H9 (cell line): ENCODE results near the gene LYZL2. TPM values are rescaled to one million over a fixed set of nuclear protein-coding genes. Genes with fewer than 3 reads are reported as not detected.

Experiments used
- DNase-seq: peaks from one replicate; pipeline ENCODE4 v3.0.0-alpha.2; 2017
- H2AFZ ChIP-seq: one replicate; pipeline ENCODE4 v1.6.1; 2013; ENCODE audit warnings: mild to moderate bottlenecking, low read length, control low read depth, moderate library complexity
- H2AK5ac ChIP-seq: 2 replicates; pipeline ENCODE4 v1.6.1; 2013; ENCODE audit warnings: low read length, control low read depth, mixed read lengths; ENCODE audit not compliant: insufficient read length
- H2BK120ac ChIP-seq: one replicate; pipeline ENCODE4 v1.6.1; 2013; ENCODE audit warnings: low read depth, mild to moderate bottlenecking, low read length, control low read depth, inconsistent platforms; ENCODE audit not compliant: poor library complexity, severe bottlenecking
- H2BK12ac ChIP-seq: 2 replicates; pipeline ENCODE4 v1.6.1; 2013; ENCODE audit warnings: low read length, control low read depth, mixed read lengths, low read depth; ENCODE audit not compliant: insufficient read length
- H2BK15ac ChIP-seq: 2 replicates; pipeline ENCODE4 v1.6.1; 2013; ENCODE audit warnings: low read depth, low read length, control low read depth
- H2BK20ac ChIP-seq: one replicate; pipeline ENCODE4 v1.6.1; 2013; ENCODE audit warnings: low read depth, mild to moderate bottlenecking, low read length, control low read depth, inconsistent platforms; ENCODE audit not compliant: poor library complexity, severe bottlenecking
- H2BK5ac ChIP-seq: 2 replicates; pipeline ENCODE4 v1.6.1; 2013; ENCODE audit warnings: low read length, control low read depth, mixed read lengths; ENCODE audit not compliant: insufficient read length
- H3K14ac ChIP-seq: 2 replicates; pipeline ENCODE4 v1.6.1; 2013; ENCODE audit warnings: low read length, control low read depth; ENCODE audit not compliant: insufficient read depth
- H3K18ac ChIP-seq: 2 replicates; pipeline ENCODE4 v1.6.1; 2013; ENCODE audit warnings: low read depth, mild to moderate bottlenecking, mixed read lengths, low read length, control low read depth; ENCODE audit not compliant: insufficient read length
- H3K23ac ChIP-seq: 2 replicates; pipeline ENCODE4 v1.6.1; 2013; ENCODE audit warnings: low read length, control low read depth, mixed read lengths, low read depth; ENCODE audit not compliant: insufficient read length
- H3K23me2 ChIP-seq: 2 replicates; pipeline ENCODE4 v1.6.1; 2013; ENCODE audit warnings: low read depth, mild to moderate bottlenecking, mixed read lengths, low read length, control low read depth; ENCODE audit not compliant: insufficient read length, poor library complexity, severe bottlenecking
- H3K27ac ChIP-seq: 2 replicates; pipeline ENCODE4 v1.5.1; 2013; ENCODE audit warnings: low read length, control low read depth, mixed read lengths, low read depth; ENCODE audit not compliant: insufficient read length
- H3K27me3 ChIP-seq: 2 replicates; pipeline ENCODE4 v1.6.1; 2013; ENCODE audit warnings: low read length, control low read depth, inconsistent platforms; ENCODE audit not compliant: insufficient read depth
- H3K4ac ChIP-seq: 2 replicates; pipeline ENCODE4 v1.6.1; 2013; ENCODE audit warnings: low read depth, mild to moderate bottlenecking, control low read depth, inconsistent platforms, low read length, moderate library complexity
- H3K4me1 ChIP-seq: 2 replicates; pipeline ENCODE4 v1.6.1; 2013; ENCODE audit warnings: low read length, control low read depth, inconsistent platforms; ENCODE audit not compliant: insufficient read depth
- H3K4me2 ChIP-seq: 2 replicates; pipeline ENCODE4 v1.6.1; 2013; ENCODE audit warnings: low read length, control low read depth, mixed read lengths; ENCODE audit not compliant: insufficient read length, insufficient read depth
- H3K56ac ChIP-seq: 2 replicates; pipeline ENCODE4 v1.6.1; 2013; ENCODE audit warnings: low read depth, mild to moderate bottlenecking, mixed read lengths, low read length, control low read depth; ENCODE audit not compliant: insufficient read length
- H3K79me1 ChIP-seq: 2 replicates; pipeline ENCODE4 v1.6.1; 2013; ENCODE audit warnings: low read depth, mild to moderate bottlenecking, moderate library complexity, low read length, control low read depth, inconsistent platforms; ENCODE audit not compliant: insufficient read depth, poor library complexity, severe bottlenecking
- H3K79me2 ChIP-seq: 2 replicates; pipeline ENCODE4 v1.6.1; 2013; ENCODE audit warnings: low read length, control low read depth, inconsistent platforms; ENCODE audit not compliant: insufficient read depth
- H3K9ac ChIP-seq: 2 replicates; pipeline ENCODE4 v1.6.1; 2013; ENCODE audit warnings: low read length, control low read depth, mixed read lengths; ENCODE audit not compliant: insufficient read length; ENCODE audit errors: extremely low read depth
- H3K9me3 ChIP-seq: one replicate; pipeline ENCODE4 v1.6.1; 2013; ENCODE audit warnings: low read depth, low read length, inconsistent platforms; ENCODE audit not compliant: control insufficient read depth
- H3T11ph ChIP-seq: one replicate; pipeline ENCODE4 v1.6.1; 2013; ENCODE audit warnings: mild to moderate bottlenecking, low read length, control low read depth, inconsistent platforms
- H4K20me1 ChIP-seq: one replicate; pipeline ENCODE4 v1.6.1; 2013; ENCODE audit not compliant: control insufficient read depth, insufficient read length, insufficient read depth
- H4K5ac ChIP-seq: 2 replicates; pipeline ENCODE4 v1.6.1; 2013; ENCODE audit warnings: low read depth, mild to moderate bottlenecking, mixed read lengths, low read length, control low read depth; ENCODE audit not compliant: insufficient read length
- H4K8ac ChIP-seq: replicated peaks from 2 replicates; pipeline ENCODE4 v1.6.1; 2013; ENCODE audit warnings: low read length, control low read depth, mixed read lengths, low read depth; ENCODE audit not compliant: insufficient read length
- H4K91ac ChIP-seq: 2 replicates; pipeline ENCODE4 v1.6.1; 2013; ENCODE audit warnings: low read depth, mild to moderate bottlenecking, moderate library complexity, mixed read lengths, low read length, control low read depth; ENCODE audit not compliant: insufficient read length
- H3K27ac Mint-ChIP-seq, 3 experiments: 2 replicates in 2 of 3; 3 replicates in 1 of 3; pipeline ENCODE4 v1.8.0; 2020 to 2021; ENCODE audit warnings: mixed read lengths in 3 of 3, mild to moderate bottlenecking in 1 of 3, moderate library complexity in 1 of 3
- H3K27me3 Mint-ChIP-seq: 2 replicates; pipeline ENCODE4 v1.8.0; 2021; ENCODE audit warnings: low read depth, mild to moderate bottlenecking, moderate library complexity, mixed read lengths
- H3K36me3 Mint-ChIP-seq, 3 experiments: 2 replicates in 2 of 3; 3 replicates in 1 of 3; pipeline ENCODE4 v1.8.0; 2020 to 2021; ENCODE audit warnings: low read depth in 3 of 3, mixed read lengths in 3 of 3; ENCODE audit not compliant: insufficient read depth in 1 of 3
- H3K4me1 Mint-ChIP-seq, 2 experiments: 2 replicates each; pipeline ENCODE4 v1.8.0; 2020; ENCODE audit warnings: mixed read lengths in 2 of 2
- H3K4me3 Mint-ChIP-seq, 2 experiments: 2 replicates in 1 of 2; 3 replicates in 1 of 2; pipeline ENCODE4 v1.8.0; 2020 to 2021; ENCODE audit warnings: mild to moderate bottlenecking in 2 of 2, mixed read lengths in 2 of 2, moderate library complexity in 1 of 2
- H3K9me3 Mint-ChIP-seq, 2 experiments: 2 replicates in 1 of 2; 3 replicates in 1 of 2; pipeline ENCODE4 v1.8.0; 2020; ENCODE audit warnings: mild to moderate bottlenecking in 2 of 2, mixed read lengths in 2 of 2, moderate library complexity in 1 of 2
- CTCF ChIP-seq: fragments of 200-600 bp; sonication (generic); conservative IDR thresholded peaks from 3 replicates; pipeline ENCODE4 v1.8.0; 2021; ENCODE audit warnings: antibody characterized with exemption, mild to moderate bottlenecking
- WGBS: extraction: QIAGEN DNeasy Blood & Tissue Kit; methylation state at CpG from one replicate; pipeline ENCODE4 v1.1.7; 2013; ENCODE audit warnings: missing lambda C conversion rate, low lambda C conversion rate, mixed read lengths; ENCODE audit not compliant: insufficient read length; ENCODE audit errors: extremely low coverage; 5-methylcytosine and 5-hydroxymethylcytosine counted together
- total RNA-seq: library from RNA; stranded (reverse); gene quantifications from 2 replicates; pipeline ENCODE4 v1.2.1, GENCODE V29; 2021

LYZL2 gene
- total RNA-seq, 1 experiment from 2014 or later = not detected

- Histone ChIP-seq H4K91ac (no peak overlapping the region), H2BK20ac (no peak overlapping the region), H3K4ac (no peak overlapping the region), H3K4me1 (no peaks in the 10 kb centered on the region), H4K5ac (no peak overlapping the region), H3K27me3 (no peaks in the 10 kb centered on the region), H3K79me2 (no peaks in the 10 kb centered on the region), H3K56ac (no peak overlapping the region), H3K9me3 (no peaks in the 10 kb centered on the region), H2BK120ac (no peak overlapping the region), H2BK12ac (no peak overlapping the region), H4K20me1 (no peaks in the 10 kb centered on the region), H2AFZ (no peak overlapping the region), H3K14ac (no peak overlapping the region), H3K4me2 (no peak overlapping the region), H3K18ac (no peak overlapping the region), H3K9ac (no peak overlapping the region), H3K23ac (no peak overlapping the region), H3K79me1 (no peaks in the 10 kb centered on the region), H2BK15ac (no peak overlapping the region), H3K27ac (no peak overlapping the region), H2AK5ac (no peak overlapping the region), H4K8ac (no peak overlapping the region), H3K23me2 (no peaks in the 10 kb centered on the region), H2BK5ac (no peak overlapping the region), H3T11ph (no peak overlapping the region)
- no peak overlapping the region for H3K4me3 Mint-ChIP-seq
- DNase-seq = no peak
- peaks cover 8 to 11% of the 10 kb centered on the region in 2 experiments for H3K4me1 Mint-ChIP-seq
- H3K36me3 Mint-ChIP-seq = no peaks in the 10 kb centered on the region
- WGBS = no CpG with 5 or more reads among the region's 5 CpGs
- H3K9me3 Mint-ChIP-seq = no peaks in the 10 kb centered on the region
- H3K27me3 Mint-ChIP-seq = peaks cover under 1% of the 10 kb centered on the region; the same call in 1 of the 2 replicates
- no peak for TF ChIP-seq CTCF
- H3K27ac Mint-ChIP-seq = no peak overlapping the region
These were observed 66.8 kb downstream of the LYZL2 start for GRCh38 chr10:30562787-30563186.

Other genes with a start within 250 kb of the LYZL2 start
- gene MAP3K8, start 195.6 kb downstream of the LYZL2 start, total RNA-seq = 1.8 and 3.5 TPM in 2 replicates